ENCODE data around the gene SIL1. TPM values are rescaled to one million over a fixed set of nuclear protein-coding genes. Genes with fewer than 3 reads are reported as not detected.

SIL1 gene
- total RNA-seq, 1 donor from 2014 or later = 41.6 TPM

DNA sequence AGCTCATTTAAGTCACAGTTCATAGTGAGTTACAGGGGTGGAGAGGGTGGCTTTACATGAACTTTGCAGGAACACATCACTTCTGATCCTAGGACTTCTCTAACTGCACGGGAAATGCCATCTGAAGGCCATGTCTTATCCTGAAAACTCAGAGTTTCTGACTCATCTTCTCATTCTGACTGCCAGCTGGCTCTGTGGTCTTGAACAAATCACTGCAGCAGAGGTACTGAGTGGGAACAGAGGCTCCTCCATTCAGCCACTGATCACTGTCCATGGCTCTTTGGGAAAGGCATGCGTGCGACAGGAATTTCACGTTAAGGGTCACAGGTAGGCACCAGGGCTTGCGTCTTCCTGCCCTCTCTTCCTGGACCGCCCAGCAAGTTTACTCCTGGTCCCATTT is 208.4 kb downstream of the SIL1 start:
- Histone ChIP-seq H3K79me2 (ENCODE audit: insufficient read depth, low read length) (no peaks in the 10 kb centered on the region), H3K4me2 (ENCODE audit: low read length) (no peak overlapping the region), H3K27ac (ENCODE audit: low read depth, low read length) (no peak overlapping the region), H3K9me3 (ENCODE audit: insufficient read depth, low read depth, low read length) (no peaks in the 10 kb centered on the region), H3K9ac (ENCODE audit: low read length) (no peak overlapping the region), H3K4me3 (ENCODE audit: insufficient read depth, low read depth, low read length) (no peak overlapping the region), H3K4me1 (ENCODE audit: insufficient read depth, low read length) (peaks cover 20% of the 10 kb centered on the region), H3K36me3 (ENCODE audit: insufficient read depth, low read length) (no peaks in the 10 kb centered on the region), H2AFZ (ENCODE audit: low read depth, low read length) (no peak overlapping the region), H3K27me3 (ENCODE audit: insufficient read depth, low read length) (no peaks in the 10 kb centered on the region), H4K20me1 (ENCODE audit: insufficient read depth, low read length) (no peaks in the 10 kb centered on the region)
- FAIRE-seq (peak; percentile 70), DNase-seq (ENCODE audit: low read depth) (peak; percentile 67)
- Mint-ChIP-seq H3K9me3 (ENCODE audit: unreplicated experiment) (no peaks in the 10 kb centered on the region), H3K27ac (ENCODE audit: unreplicated experiment) (no peak overlapping the region), H3K27me3 (ENCODE audit: low read depth, unreplicated experiment) (no peaks in the 10 kb centered on the region), H3K4me3 (ENCODE audit: unreplicated experiment) (no peak overlapping the region), H3K4me1 (ENCODE audit: low read depth, unreplicated experiment) (peaks cover 25% of the 10 kb centered on the region), H3K36me3 (ENCODE audit: low read depth, unreplicated experiment) (peaks cover 2% of the 10 kb centered on the region)
- TF ChIP-seq, protein P1, sequence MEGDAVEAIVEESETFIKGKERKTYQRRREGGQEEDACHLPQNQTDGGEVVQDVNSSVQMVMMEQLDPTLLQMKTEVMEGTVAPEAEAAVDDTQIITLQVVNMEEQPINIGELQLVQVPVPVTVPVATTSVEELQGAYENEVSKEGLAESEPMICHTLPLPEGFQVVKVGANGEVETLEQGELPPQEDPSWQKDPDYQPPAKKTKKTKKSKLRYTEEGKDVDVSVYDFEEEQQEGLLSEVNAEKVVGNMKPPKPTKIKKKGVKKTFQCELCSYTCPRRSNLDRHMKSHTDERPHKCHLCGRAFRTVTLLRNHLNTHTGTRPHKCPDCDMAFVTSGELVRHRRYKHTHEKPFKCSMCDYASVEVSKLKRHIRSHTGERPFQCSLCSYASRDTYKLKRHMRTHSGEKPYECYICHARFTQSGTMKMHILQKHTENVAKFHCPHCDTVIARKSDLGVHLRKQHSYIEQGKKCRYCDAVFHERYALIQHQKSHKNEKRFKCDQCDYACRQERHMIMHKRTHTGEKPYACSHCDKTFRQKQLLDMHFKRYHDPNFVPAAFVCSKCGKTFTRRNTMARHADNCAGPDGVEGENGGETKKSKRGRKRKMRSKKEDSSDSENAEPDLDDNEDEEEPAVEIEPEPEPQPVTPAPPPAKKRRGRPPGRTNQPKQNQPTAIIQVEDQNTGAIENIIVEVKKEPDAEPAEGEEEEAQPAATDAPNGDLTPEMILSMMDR (IDR thresholded peaks at IDR 0.05; ENCODE audit: insufficient read depth, low read depth, low read length) = no peak
- TF ChIP-seq EZH2 (IDR thresholded peaks at IDR 0.05; ENCODE audit: insufficient read depth, low read length) = no peak

DNA sequence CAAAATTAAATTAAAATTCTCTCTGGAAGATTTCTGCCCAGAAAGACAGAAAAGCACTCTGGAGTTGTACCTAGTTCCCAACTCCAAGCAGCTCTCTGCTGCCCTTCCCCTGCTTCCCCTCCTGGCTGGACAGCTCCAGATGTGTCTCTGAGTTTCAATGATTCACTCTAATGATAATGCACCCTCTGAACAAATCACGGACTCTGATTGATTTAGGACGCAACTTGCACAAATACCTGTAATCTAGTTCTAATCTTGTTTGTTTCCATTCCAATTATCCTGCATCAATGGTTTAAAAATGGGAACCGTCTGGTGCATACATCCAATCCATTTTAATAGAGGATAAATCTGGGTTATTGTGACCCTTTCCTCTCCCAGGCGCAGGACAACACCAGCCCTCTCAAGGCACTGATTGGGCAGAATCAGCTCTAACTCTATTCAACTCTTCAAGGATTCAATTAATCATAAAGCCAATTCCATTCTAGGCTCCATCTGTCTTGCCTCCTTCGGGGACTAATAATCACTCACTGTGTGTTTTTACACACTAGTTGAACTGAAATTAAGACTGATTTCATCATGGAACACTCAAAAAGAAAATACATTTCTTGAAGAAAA is 211.9 kb downstream of the SIL1 start:
- no peaks in the 10 kb centered on the region for H3K9me3 ChIP-seq (ENCODE audit: insufficient read depth, low read depth, low read length)
- no peak overlapping the region for H3K4me3 Mint-ChIP-seq (ENCODE audit: unreplicated experiment)
- peaks cover 2% of the 10 kb centered on the region for H3K9me3 Mint-ChIP-seq (ENCODE audit: unreplicated experiment)
- peaks cover 27% of the 10 kb centered on the region for H3K4me1 ChIP-seq (ENCODE audit: insufficient read depth, low read length)
- FAIRE-seq (no peak), DNase-seq (ENCODE audit: low read depth) (no peak)
- no peaks in the 10 kb centered on the region for H4K20me1 ChIP-seq (ENCODE audit: insufficient read depth, low read length)
- no peak overlapping the region for H3K27ac ChIP-seq (ENCODE audit: low read depth, low read length)
- no peaks in the 10 kb centered on the region for H3K79me2 ChIP-seq (ENCODE audit: insufficient read depth, low read length)
- peaks cover 12% of the 10 kb centered on the region for H3K36me3 Mint-ChIP-seq (ENCODE audit: low read depth, unreplicated experiment)
- H3K4me2 ChIP-seq (ENCODE audit: low read length) = no peak overlapping the region
- no peaks in the 10 kb centered on the region for H3K27me3 ChIP-seq (ENCODE audit: insufficient read depth, low read length)
- H3K36me3 ChIP-seq (ENCODE audit: insufficient read depth, low read length) = no peaks in the 10 kb centered on the region
- TF ChIP-seq, protein P1 (IDR thresholded peaks at IDR 0.05; ENCODE audit: insufficient read depth, low read depth, low read length) = no peak
- no peak for TF ChIP-seq EZH2 (IDR thresholded peaks at IDR 0.05; ENCODE audit: insufficient read depth, low read length)
- no peak overlapping the region for H3K4me3 ChIP-seq (ENCODE audit: insufficient read depth, low read depth, low read length)
- H3K4me1 Mint-ChIP-seq (ENCODE audit: low read depth, unreplicated experiment) = peaks cover 40% of the 10 kb centered on the region
- H3K27ac Mint-ChIP-seq (ENCODE audit: unreplicated experiment) = peak overlapping the region; percentile 41
- no peak overlapping the region for H3K9ac ChIP-seq (ENCODE audit: low read length)
- no peak overlapping the region for H2AFZ ChIP-seq (ENCODE audit: low read depth, low read length)
- H3K27me3 Mint-ChIP-seq (ENCODE audit: low read depth, unreplicated experiment) = no peaks in the 10 kb centered on the region

DNA sequence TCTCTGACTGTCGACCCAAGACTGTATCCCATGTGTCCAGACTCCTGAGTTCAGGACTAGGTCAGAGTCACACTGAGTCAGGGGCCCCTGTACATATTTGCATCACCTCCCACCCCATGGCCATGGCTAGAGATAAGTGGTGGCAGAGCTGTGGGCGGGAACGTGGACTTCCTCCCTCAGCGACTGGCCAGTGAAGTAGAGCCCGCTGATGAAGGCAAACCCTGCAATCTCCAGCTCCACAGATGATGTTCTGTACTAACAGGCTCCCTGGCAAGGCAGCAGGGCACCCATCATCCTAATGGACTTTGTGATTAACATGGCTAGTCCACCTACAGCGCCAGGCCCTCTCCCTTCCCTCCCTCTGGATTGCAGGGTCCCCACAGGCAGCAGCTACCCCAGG is 212.5 kb downstream of the SIL1 start:
- DNase-seq (ENCODE audit: low read depth) (no peak), FAIRE-seq (no peak)
- peak overlapping the region; percentile 65 for H3K4me2 ChIP-seq (ENCODE audit: low read length)
- peaks cover 33% of the 10 kb centered on the region for H3K4me1 ChIP-seq (ENCODE audit: insufficient read depth, low read length)
- H3K4me3 ChIP-seq (ENCODE audit: insufficient read depth, low read depth, low read length) = no peak overlapping the region
- no peak overlapping the region for H3K9ac ChIP-seq (ENCODE audit: low read length)
- H3K36me3 ChIP-seq (ENCODE audit: insufficient read depth, low read length) = no peaks in the 10 kb centered on the region
- Mint-ChIP-seq H3K4me3 (ENCODE audit: unreplicated experiment) (no peak overlapping the region), H3K27me3 (ENCODE audit: low read depth, unreplicated experiment) (no peaks in the 10 kb centered on the region), H3K9me3 (ENCODE audit: unreplicated experiment) (peaks cover 2% of the 10 kb centered on the region), H3K27ac (ENCODE audit: unreplicated experiment) (peak overlapping the region; percentile 77), H3K4me1 (ENCODE audit: low read depth, unreplicated experiment) (peaks cover 44% of the 10 kb centered on the region), H3K36me3 (ENCODE audit: low read depth, unreplicated experiment) (peaks cover 12% of the 10 kb centered on the region)
- H3K9me3 ChIP-seq (ENCODE audit: insufficient read depth, low read depth, low read length) = no peaks in the 10 kb centered on the region
- no peaks in the 10 kb centered on the region for H3K27me3 ChIP-seq (ENCODE audit: insufficient read depth, low read length)
- TF ChIP-seq EZH2 (IDR thresholded peaks at IDR 0.05; ENCODE audit: insufficient read depth, low read length) = no peak
- TF ChIP-seq, protein P1 (IDR thresholded peaks at IDR 0.05; ENCODE audit: insufficient read depth, low read depth, low read length) = no peak
- H2AFZ ChIP-seq (ENCODE audit: low read depth, low read length) = peak overlapping the region; percentile 30
- H3K27ac ChIP-seq (ENCODE audit: low read depth, low read length) = peak overlapping the region; percentile 40
- H4K20me1 ChIP-seq (ENCODE audit: insufficient read depth, low read length) = no peaks in the 10 kb centered on the region
- no peaks in the 10 kb centered on the region for H3K79me2 ChIP-seq (ENCODE audit: insufficient read depth, low read length)
